Suprapubic skin (tissue), 4 donors: Measurements from ENCODE around the gene STKLD1.

Source experiments
- POLR2A ChIP-seq, 2 donors: fragments of 450-650 bp; IDR thresholded peaks; one replicate each; pipeline ENCODE4 v1.6.1; 2017; ENCODE audit warnings: antibody characterized with exemption in 2 of 2, mild to moderate bottlenecking in 2 of 2, moderate library complexity in 2 of 2
- POLR2AphosphoS5 ChIP-seq, 3 donors: sonication (generic); formaldehyde crosslinking; IDR thresholded peaks; one replicate each; pipeline ENCODE4 v1.6.1; 2017; ENCODE audit warnings: antibody characterized with exemption in 3 of 3
- TF ChIP-seq, protein P1 (sequence below), 2 donors: fragments of 200-600 bp in 1 of 2; fragments of 450-650 bp in 1 of 2; sonication (generic) in 1 of 2; IDR thresholded peaks; one replicate each; pipeline ENCODE4 v1.5.1; 2016 to 2019; ENCODE audit warnings: antibody characterized with exemption in 2 of 2, mild to moderate bottlenecking in 1 of 2, moderate library complexity in 1 of 2

GRCh38 chr9:133397895-133398294 is 21.7 kb downstream of the STKLD1 start:
- TF ChIP-seq, protein P1, sequence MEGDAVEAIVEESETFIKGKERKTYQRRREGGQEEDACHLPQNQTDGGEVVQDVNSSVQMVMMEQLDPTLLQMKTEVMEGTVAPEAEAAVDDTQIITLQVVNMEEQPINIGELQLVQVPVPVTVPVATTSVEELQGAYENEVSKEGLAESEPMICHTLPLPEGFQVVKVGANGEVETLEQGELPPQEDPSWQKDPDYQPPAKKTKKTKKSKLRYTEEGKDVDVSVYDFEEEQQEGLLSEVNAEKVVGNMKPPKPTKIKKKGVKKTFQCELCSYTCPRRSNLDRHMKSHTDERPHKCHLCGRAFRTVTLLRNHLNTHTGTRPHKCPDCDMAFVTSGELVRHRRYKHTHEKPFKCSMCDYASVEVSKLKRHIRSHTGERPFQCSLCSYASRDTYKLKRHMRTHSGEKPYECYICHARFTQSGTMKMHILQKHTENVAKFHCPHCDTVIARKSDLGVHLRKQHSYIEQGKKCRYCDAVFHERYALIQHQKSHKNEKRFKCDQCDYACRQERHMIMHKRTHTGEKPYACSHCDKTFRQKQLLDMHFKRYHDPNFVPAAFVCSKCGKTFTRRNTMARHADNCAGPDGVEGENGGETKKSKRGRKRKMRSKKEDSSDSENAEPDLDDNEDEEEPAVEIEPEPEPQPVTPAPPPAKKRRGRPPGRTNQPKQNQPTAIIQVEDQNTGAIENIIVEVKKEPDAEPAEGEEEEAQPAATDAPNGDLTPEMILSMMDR (IDR thresholded peaks at IDR 0.05), result no peak
- TF ChIP-seq POLR2AphosphoS5 (IDR thresholded peaks at IDR 0.05) (no peak), POLR2A (IDR thresholded peaks at IDR 0.05) (no peak)
